Omental fat pad (tissue), 4 donors: ENCODE data around the gene BHLHE40. TPM values are rescaled to one million over a fixed set of nuclear protein-coding genes. Genes with fewer than 3 reads are reported as not detected.
A peak's percentile ranks its signal among the peaks of the same experiment; 100 is the strongest.

ENCODE experiments used
- ATAC-seq: fragments of 150-250 bp; one replicate; pipeline ENCODE4 v1.9.1; 2016; ENCODE audit warnings: mild to moderate bottlenecking, moderate library complexity; ENCODE audit not compliant: low FRiP score
- DNase-seq: peaks from one replicate; pipeline ENCODE4 v3.0.0-alpha.2; 2019; ENCODE audit warnings: low spot score
- total RNA-seq, 4 donors: library from RNA; depleted of rRNA; stranded (reverse); fragments of >200 nt; gene quantifications; one replicate each; pipeline ENCODE4 v1.1.0, GENCODE V29; 2016
- TF ChIP-seq, protein P1 (sequence below), 3 donors: fragments of 450-650 bp; IDR thresholded peaks; one replicate each; pipeline ENCODE4 v1.5.1; 2016 to 2017; ENCODE audit warnings: antibody characterized with exemption in 3 of 3, mild to moderate bottlenecking in 3 of 3, moderate library complexity in 2 of 3

The BHLHE40 gene
- total RNA-seq, 4 donors from 2014 or later = 16.3 to 101 (median 59.1) TPM

DNA sequence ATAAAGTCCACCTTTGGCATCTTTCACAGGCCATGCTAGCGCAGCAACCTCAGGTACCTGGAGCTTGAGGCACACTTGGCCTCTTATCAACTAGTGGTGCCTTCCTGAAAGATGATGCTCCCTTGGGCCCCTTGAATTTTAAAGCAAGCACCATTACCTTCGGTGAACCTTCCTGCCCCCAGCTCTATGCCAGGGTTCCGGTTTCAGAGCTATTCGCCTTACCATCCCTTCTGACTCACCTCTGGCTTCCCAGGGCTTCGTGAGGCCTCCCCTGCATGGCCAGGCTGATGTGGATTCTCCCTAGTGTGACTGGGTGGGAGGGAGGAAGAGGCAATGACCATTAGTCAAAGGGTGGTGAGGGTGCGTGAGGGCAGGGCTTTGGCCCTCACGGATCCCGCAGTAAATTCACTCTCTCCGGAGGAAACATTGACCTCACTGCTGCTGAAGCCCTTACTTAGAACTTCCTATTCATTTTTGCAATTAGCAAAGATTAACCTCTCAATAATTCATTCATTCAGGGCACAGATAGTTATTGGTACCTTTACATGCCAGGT, 16.3 kb downstream of the BHLHE40 start:
- no peak for DNase-seq
- TF ChIP-seq, protein P1, sequence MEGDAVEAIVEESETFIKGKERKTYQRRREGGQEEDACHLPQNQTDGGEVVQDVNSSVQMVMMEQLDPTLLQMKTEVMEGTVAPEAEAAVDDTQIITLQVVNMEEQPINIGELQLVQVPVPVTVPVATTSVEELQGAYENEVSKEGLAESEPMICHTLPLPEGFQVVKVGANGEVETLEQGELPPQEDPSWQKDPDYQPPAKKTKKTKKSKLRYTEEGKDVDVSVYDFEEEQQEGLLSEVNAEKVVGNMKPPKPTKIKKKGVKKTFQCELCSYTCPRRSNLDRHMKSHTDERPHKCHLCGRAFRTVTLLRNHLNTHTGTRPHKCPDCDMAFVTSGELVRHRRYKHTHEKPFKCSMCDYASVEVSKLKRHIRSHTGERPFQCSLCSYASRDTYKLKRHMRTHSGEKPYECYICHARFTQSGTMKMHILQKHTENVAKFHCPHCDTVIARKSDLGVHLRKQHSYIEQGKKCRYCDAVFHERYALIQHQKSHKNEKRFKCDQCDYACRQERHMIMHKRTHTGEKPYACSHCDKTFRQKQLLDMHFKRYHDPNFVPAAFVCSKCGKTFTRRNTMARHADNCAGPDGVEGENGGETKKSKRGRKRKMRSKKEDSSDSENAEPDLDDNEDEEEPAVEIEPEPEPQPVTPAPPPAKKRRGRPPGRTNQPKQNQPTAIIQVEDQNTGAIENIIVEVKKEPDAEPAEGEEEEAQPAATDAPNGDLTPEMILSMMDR (IDR thresholded peaks at IDR 0.05) = no peak
- peak; percentile 30 for ATAC-seq

DNA sequence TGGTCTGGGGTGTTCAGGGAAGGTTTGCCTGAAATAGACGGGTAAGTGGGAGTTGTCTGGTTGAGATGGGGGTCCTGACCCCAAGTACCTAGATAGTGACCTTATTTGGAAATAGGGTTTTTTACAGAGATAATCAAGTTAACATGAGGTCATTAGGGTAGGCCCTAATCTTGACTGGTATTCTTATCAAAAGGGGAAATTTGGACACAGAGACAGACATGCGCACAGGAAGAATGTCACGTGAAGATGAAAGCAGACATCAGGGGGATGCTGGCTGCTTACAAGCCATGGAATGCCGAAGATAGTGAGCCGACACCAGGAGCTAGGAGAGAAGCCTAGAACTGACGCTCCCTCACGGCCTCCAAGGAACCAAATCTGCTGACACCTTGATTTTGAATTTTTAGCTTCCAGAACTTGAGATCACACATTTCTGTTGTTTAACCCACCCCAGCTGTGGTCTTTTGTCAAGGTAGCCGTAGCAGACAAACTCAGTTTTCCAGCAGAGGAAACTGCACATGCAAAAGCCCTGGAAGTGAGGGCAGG, 17.1 kb downstream of the BHLHE40 start:
- TF ChIP-seq, protein P1 (IDR thresholded peaks at IDR 0.05) = no peak
- DNase-seq = no peak
- no peak for ATAC-seq

DNA sequence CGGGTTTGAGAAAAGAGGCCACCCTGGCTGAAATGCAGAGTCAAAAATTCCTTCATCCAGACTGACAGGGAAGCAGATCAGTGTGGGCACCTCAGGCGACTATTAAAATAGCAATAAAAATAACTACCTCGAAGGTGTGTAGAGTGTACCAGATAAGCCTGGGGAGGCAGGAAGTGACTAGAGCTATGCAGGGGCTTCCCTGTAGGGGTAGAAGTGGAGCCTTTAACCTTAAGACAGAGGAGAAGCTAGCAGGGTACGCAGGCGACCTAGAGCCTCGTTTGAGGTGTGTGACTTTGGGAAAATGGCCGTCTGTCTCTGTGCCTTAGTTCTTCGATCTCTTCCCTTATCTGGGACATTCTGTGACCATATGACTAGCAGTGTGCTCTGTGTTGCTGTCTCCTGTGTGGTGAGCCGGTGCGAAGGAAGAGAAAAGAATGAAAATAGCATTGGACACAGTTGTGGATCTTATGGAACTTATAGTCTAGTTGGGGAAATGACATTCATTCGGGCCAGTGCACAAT, 17.6 kb downstream of the BHLHE40 start:
- ATAC-seq (no peak), DNase-seq (no peak)
- TF ChIP-seq, protein P1 (IDR thresholded peaks at IDR 0.05) = no peak

DNA sequence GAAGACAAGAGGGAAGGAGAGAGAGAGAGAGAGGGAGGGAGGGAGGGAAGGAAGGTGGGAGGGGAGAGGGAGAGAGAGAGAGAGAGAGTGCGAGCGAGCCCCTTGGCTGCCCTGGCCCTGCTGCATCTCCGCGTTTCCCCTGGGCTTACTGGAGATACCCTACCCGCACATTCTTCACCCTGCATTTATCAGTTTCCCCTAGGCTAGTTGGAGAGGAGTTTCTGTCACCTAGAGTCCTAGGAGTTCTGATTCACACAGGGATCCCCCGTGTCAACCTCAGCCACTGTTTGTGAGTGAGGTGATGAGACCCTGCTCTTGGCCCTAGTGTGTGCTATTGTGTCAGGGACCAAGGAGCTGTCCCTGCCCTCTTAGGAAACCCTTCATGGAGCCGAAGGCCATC, 18.7 kb downstream of the BHLHE40 start:
- ATAC-seq (no peak), DNase-seq (no peak)
- TF ChIP-seq, protein P1 (IDR thresholded peaks at IDR 0.05) = no peak

DNA sequence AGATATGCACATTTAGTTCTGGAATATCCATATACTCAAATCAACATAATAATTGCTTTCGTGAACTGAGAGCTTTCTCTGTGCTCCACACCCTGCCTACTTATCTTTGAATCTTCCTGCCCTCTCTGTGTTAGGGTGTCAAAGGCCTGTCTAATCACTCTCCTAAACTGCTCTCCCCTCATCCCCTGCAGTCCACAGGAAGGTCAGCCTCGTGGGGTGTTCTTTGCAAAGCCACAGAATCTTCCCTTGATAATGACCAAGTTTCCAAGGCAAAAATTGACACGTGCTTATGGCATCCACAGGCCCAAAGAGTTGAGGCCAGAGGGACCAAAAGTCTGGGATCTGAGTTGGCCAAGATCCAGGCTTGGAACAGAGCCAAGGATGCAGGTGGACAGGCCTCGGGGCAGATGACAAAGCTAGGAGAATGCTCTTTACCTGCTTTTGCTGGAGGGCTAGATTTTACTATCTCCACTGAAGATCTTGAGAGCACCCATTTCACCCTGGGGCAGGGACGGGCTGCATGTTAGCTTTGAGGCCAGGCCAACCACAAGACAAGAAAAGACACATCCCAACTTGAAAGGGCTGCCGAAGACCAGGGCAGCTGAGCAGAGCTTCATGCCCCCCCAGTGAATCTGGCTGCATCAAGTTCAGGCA, 20.4 kb downstream of the BHLHE40 start:
- DNase-seq = no peak
- no peak for ATAC-seq
- TF ChIP-seq, protein P1 (IDR thresholded peaks at IDR 0.05) = no peak

DNA sequence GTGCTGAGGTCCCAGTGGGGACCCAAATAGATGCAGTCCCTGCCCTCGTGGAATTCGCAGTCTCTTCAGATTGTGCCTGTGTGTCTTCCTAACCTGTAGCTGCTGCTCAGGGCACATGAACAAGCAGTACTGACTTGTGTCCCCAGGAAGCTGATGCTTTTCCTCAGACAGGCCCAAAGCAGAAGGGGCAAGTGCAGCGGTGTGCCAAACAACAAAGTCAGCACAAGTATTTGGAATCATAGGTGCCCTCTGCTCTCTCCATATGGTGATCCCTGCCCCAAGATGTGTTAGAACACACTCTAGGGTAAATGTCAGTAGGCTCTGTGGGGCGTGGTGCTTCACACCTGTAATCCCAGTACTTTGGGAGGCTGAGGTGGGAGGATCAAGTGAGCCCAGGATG, 21.9 kb downstream of the BHLHE40 start:
- TF ChIP-seq, protein P1 (IDR thresholded peaks at IDR 0.05) = no peak
- no peak for DNase-seq

DNA sequence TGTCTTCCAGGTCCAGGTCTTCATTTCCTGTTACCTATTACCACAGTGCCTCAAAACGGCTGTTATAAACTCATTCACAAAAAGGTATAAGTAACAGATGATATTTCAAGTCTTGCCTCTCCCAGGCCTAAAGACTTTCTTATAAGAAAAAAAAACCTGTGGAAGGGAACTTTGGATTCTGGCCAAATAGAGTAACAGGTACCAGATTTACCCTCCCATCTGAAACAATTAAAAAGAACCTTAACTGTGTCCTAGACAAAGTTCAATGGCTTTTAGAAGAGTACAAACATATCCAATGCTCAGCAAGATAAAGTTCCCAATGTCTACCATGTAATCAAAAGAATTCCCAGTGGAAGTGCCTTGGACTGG, 22.6 kb downstream of the BHLHE40 start:
- DNase-seq (no peak), ATAC-seq (no peak)
- TF ChIP-seq, protein P1 (IDR thresholded peaks at IDR 0.05) = no peak

More for the DNA sequence above, 21.9 kb downstream of the BHLHE40 start:
- no peak for ATAC-seq
